GM19035 (cell line): ENCODE results near the gene MSMB.
"Not testable (repeated sequence)": the region's sequence is repeated elsewhere in the genome, so short reads cannot be mapped to it uniquely, and the experiment has no call there.

ENCODE experiments used
- ATAC-seq: cut with Tn5 transposase; IDR thresholded peaks from one replicate; pipeline ENCODE4 v1.9.1; 2021; ENCODE audit not compliant: unreplicated experiment

MSMB gene

DNA sequence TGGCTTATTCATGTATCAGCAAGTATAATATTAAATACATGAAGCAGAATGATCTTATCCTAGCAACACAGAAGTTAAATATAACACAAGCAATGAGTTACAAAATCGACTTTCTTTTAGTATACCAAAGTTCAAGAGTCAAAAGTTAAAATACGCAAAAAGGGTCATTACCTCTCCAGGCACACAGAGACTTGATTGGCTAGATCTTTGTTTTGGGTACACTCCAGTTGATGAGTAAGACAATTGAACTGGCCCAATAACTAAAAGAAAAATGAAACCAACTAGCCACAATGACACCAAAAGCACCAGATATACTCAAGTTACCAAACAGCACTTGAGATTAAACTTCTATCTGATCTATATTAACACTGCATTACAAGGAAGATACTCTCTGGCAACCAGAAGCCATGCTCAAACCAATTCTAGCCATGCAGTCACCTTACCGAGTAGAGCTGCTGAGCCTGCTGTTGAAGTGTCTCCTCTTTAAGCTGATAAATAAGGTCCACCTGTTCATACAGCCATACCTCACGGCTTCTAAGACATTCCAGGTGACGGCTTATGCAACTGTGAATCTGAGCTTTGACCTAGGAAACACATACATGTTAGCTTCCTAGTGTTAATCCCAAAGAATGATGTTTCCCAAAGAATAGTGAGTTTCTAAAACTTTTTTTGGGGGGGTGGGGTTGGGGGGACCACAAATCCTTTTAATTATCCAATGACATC is 31.2 kb downstream of the MSMB start:
- ATAC-seq = no peak

DNA sequence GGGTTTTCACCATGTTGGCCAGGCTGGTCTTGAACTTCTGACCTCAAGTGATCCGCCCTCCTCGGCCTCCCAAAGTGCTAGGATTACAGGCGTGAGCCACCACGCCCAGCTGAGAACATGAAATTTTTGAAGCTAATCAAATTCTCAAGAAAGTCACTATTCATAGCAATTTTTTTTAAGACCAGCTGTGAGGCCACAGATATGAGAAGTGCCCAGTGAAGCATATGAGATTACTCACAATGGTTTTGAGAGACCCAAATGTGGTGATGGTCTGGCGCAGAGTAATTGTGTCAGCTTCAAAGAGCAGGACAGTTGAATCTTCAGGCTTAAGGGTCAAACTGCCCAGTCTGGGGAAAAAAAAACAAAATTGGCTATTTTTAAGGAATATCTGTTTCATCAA is 31.9 kb downstream of the MSMB start:
- no peak for ATAC-seq

DNA sequence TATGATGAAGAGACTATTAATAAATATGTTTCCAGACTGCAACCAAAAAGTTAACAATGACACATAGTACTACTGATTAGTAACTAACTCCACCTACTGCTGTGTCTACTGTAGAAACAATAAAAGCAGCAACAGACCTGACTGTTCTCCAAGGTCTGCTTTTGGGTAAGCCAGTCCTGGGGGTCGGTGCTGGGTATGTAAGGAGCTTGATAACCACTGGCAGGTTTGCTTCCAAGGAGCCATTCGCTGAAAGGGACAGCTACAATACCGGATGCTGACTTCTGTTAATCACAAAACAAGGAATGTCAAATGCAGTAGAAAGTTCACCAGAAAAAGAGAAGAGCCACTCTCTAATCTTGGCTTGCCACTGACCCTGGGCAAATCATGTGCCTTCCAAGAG is 33.3 kb downstream of the MSMB start:
- no peak for ATAC-seq

DNA sequence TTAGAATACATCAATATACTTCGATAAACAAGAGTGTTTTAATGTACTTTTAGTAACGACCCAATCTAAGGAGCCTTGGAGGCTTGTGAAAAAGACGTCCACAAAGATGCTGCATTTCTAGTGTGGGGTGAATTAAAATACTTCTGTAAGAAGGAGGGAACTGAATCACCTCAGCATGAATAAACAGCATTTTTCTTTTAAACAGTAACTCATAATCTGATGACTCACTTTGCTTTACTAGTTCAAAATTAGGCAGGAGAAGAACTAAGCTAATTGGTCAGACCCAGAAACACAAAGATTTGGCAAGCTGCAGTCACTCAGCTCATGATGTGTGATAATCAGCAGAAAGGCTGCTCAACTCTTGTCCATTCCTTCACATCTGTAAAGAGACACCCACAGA is 39.9 kb downstream of the MSMB start:
- no peak for ATAC-seq

DNA sequence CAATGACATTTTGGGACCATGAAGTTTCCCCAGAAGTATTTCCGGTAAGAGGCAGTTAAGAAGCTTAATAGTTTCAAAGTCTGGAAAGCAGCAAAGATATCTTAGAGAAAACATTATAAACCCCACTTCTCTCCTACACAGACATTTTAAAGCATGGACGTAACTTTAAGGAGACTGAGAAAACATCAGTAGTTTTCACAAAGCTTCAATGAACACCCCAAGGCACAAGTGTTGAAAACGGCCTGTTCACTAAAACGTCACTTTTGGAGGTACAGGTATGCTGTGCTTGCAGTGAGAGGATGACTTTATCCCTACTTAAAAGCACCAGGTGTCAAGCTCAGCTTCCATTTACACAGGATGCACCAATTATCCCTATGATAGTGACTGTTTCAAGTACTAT is 40.7 kb downstream of the MSMB start:
- no peak for ATAC-seq

DNA sequence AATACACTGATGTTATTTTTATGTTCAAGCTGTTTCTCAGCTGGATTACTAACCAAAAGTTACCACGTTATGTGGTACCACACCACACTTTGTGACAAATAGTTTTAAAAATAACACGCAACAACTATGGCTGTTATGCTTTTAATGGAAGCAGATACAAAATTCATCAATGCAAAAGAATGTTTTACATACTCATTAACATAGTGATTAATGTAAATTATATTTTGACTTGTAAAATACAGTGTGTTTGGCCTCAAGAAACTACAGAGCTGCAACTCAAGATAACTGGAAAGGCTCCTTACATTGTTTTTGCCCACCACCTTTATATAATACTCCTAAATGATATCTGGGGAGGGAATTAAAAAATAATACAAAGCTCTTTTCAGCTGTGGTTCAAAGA is 41.1 kb downstream of the MSMB start:
- ATAC-seq = no peak

DNA sequence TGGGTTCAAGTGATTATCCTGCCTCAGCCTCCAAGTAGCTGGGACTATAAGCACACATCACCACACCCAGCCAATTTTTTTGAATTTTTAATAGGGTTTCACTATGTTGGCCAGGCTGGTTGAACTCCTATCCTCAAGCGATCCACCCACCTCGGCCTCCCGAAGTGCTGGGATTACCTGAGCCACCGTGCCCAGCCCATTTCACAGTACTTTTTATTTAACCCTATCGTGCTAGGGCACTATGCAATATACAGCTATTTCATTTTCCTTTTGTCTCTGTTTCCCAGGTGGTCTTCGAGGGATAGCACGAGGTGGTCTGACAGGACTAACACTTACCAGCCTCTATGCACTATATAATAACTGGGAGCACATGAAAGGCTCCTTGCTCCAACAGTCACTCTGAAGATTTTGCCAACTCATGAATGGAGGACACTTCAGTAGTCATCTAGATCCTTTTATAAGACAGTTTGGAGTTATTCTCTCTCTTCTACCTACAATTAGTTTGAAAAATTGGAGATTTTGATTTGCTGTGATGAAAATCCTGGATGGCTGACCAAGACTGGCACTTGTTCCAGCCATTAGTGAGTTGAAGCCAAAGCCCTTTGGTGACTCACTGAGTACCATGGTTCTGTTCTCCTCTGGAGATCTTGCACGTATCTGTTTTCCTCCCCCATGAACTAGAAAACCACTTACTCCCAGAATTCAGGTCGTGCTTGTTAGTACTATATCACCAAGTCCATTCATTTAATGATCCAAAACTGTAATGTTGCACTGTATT is 43.0 kb downstream of the MSMB start:
- no peak for ATAC-seq

DNA sequence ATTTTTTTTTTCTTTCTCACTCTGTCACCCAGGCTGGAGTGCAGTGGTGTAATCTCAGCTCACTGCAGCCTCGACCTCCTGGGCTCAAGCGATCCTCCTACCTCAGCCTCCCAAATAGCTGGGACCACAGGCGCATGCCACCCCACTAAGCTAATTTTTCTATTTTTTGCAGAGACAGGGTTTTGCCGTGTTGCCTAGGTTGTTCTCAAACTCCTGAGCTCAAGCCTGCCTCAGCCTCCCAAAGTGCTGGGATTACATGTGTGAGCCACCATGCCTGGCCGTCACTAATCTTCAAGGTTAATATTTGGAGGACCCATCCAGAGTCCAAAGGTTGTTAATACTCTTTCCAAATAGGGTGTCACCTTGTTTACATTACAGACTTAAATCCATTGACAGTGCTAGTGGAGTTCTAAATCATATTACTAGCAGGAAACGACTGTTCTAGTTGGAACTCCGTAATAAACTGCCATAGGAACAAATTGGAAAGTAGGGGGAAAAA is 43.8 kb downstream of the MSMB start:
- not testable (repeated sequence) for ATAC-seq

DNA sequence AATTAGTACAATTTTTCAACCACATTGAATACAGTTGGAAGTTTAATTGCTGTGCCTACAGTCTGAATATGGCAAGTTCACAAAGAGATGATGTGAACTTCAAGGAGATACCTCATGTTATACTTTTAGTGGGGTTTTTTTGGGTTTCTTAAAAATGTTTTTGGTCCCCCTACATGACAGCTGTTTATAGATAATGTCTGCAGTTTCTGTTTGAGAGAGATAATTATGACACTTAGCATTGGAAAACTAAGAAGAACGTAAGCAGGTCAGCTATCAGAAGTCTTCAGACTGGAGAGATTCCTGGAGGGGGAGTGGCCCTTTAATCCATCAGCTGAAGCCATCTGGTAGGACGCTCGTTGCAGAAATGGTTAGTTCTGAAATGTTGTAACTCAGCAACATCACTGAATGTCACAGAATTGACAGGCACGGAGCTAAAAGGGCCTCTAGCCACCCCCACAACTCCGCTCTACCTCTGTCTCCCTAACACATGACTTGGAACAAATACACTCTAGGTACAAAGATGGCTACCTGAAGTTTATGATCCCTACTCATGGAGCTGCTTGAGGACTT is 44.8 kb downstream of the MSMB start:
- ATAC-seq = no peak

DNA sequence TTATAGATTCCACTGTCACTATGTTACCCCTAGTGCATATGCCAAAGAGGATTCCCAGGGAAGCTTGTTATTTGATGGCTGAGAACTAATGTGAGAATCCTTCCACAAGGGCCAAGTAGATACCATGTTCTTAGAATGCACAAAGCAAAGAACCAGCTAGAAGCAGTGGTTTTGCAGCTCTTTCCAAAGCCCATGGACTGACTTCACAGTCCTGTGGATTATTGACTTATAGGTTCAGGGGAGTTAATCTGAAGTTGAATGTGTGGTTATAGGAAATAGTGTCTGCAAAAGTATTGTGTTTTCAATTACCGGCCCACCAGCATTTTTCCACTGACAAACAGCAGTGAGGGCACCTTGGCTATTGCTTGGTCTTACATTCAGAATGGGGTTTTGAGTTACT is 45.5 kb downstream of the MSMB start:
- no peak for ATAC-seq

DNA sequence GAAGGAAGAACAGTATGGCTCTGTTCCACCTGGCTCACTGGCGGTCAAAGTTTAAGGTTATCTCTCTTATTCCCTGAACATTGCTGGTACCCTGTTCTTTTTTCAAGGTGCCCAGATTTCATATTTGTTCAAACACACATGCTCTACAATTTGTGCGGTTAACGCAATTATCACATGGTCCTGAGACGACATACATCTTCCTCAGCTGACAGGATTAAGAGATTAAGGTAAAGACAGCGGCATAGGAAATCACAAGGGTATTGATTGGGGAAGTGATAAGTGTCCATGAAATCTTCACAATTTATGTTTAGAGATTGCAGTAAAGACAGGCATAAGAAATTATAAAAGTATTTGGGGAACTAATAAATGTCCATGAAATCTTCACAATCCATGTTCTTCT is 46.1 kb downstream of the MSMB start:
- ATAC-seq = not testable (repeated sequence)

DNA sequence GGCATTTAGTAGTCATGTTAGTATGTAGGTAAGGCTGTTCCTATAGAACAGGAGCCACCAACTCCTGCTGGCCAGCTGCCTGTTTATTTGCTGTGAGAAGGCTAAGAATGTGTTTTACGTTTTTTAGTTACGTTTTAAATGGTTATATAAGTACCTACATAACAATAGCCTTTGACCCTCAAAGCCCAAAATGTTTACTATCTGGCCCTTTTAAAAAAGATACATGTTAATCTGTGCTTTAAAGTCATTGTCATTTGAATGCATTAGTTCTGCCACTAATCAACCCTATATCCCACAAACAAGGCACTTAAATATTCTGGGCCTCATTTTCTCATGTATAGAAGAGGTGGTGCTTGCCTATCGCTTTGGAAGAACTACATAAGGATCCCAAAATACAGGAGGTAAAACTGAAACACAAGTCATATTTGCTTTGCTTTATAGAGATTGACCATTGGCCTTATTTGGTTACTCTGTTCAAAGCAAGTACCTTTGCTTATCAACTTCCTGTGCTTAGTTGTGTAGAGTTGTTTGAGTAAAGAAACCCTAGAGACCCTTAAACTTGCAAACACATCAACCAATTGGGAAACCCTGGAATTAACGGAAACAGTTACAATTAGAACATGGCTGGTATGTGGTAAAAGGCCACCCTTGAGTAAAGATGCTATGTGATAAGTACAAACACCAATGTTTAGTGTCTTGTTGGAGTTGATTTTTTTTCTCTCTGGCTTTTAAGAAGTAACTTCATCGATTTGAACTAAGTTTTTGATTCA is 47.9 kb downstream of the MSMB start:
- ATAC-seq = no peak

DNA sequence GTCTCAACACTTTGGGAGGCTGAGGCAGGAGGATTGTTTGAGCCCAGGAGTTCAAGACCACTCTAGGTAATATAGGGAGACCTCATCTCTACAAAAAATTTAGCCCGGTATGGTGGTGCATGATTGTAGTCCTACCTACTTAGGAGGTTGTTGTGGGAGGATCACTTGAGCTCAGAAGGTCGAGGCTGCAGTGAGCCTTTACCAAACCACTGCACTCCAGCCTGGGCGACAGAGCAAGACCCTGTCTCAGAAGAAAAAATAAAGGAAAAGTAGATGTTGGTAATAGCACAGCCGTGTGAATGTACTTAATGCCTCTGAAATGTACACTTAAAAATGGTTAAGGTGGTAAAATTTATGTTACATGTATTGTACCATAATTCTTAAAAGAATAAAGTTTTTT is 48.5 kb downstream of the MSMB start:
- ATAC-seq = no peak

DNA sequence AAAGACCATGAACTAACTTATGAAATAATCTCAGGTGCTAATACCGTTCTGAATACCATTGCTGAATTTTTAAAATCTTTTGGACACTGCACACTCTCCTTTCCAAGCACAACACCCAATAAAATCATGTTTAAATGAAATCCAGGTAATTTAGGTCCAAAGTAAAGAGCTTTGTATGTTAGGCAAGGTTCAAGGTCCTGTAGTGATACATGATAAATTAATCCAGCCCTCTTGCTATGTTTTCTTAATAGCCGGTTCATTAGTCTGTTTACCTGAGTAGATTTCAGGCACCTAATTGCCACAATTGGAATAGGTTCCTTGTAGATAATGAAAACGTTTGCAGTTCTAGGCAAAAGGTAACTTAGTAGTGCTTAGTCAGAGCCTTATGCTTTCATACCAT is 60.5 kb downstream of the MSMB start:
- not testable (repeated sequence) for ATAC-seq

DNA sequence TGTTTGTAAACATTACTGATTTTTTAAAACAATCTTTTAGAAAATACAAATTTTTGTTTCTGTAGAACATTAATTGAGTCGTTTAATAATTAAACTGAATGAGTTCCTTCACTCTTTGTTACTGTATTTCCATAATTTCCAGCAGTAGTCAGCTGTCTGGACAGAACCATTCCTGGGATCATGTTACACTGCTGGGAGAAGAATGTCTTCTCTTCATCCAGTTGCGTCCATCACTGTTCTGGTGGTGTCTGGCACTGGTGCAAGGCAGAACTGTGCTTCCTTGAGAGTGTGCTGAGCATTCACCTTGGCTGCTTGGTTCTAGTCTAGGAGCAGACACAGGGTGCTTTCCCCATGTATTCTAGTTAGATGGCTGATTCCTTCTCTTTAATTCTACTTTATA is 61.6 kb downstream of the MSMB start:
- not testable (repeated sequence) for ATAC-seq

DNA sequence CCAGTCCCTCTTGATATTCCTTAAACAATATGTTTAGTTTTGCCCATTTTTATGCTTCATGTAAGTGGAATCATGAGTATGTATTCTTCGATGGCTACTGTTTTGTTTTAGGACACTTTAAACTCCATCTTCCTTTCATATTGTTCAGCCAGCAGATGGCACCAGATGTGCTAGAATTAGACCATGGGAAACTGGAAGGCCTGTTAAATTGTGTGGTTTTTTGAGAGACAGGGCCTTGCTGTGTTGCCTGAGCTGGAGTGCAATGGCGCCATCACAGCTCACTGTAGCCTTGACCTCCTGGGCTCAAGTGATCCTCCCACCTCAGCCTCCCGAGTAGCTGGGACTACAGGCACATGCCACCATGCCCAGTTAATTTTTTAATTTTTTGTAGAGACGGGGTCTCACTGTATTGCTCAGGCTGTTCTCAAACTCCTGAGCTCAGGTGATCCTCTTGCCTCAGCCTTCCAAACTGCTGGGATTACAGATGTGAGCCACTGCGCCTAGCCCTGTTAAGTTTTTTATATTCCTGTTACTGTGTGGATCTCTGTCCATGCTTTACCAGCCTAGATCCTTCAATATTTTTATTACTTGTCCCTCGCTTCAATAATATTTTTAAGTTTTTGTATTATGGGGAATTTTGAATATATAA is 62.4 kb downstream of the MSMB start:
- ATAC-seq = not testable (repeated sequence)
